HepG2 (cell line): ENCODE results near the gene CHMP5. TPM values are rescaled to one million over a fixed set of nuclear protein-coding genes. Genes with fewer than 3 reads are reported as not detected.

Experiments
- CCAR2 ChIP-seq: fragments of 200-400 bp; formaldehyde crosslinking; optimal IDR thresholded peaks from 2 replicates; pipeline ENCODE3; 2018; ENCODE audit warnings: low read depth, mild to moderate bottlenecking, low read length, moderate library complexity
- HDAC2 ChIP-seq: sonication (generic); formaldehyde crosslinking; IDR thresholded peaks from 2 replicates; pipeline ENCODE4 v1.4.0; 2020; ENCODE audit warnings: missing genetic modification reagents
- JARID2 ChIP-seq: sonication (generic); formaldehyde crosslinking; IDR thresholded peaks from 2 replicates; pipeline ENCODE4 v1.8.1; 2023; ENCODE audit warnings: missing genetic modification reagents, inconsistent platforms; ENCODE audit not compliant: insufficient replicate concordance
- MEF2D ChIP-seq: sonication (generic); formaldehyde crosslinking; IDR thresholded peaks from 2 replicates; pipeline ENCODE4 v1.5.1; 2020; ENCODE audit warnings: mild to moderate bottlenecking, missing genetic modification reagents
- MTF1 ChIP-seq: sonication (generic); formaldehyde crosslinking; IDR thresholded peaks from 2 replicates; pipeline ENCODE4 v1.5.0; 2020; ENCODE audit warnings: missing genetic modification reagents
- MYC ChIP-seq: sonication (generic); formaldehyde crosslinking; IDR thresholded peaks from 2 replicates; pipeline ENCODE4 v1.9.0; 2021; ENCODE audit warnings: missing genetic modification reagents, borderline replicate concordance
- NR2F6 ChIP-seq, 2 experiments: IDR thresholded peaks; 2 replicates each; pipeline ENCODE4 v1.6.1; 2016; ENCODE audit warnings: antibody characterized with exemption in 1 of 2, mild to moderate bottlenecking in 1 of 2
- RARA ChIP-seq: IDR thresholded peaks from 2 replicates; pipeline ENCODE4 v1.6.1; 2016; ENCODE audit warnings: missing genetic modification reagents, missing compliant biosample characterization
- ZKSCAN8 ChIP-seq: IDR thresholded peaks from 2 replicates; pipeline ENCODE4 v1.6.1; 2016; ENCODE audit warnings: borderline replicate concordance, missing genetic modification reagents, missing compliant biosample characterization
- ZNF331 ChIP-seq: sonication (generic); formaldehyde crosslinking; IDR thresholded peaks from 2 replicates; pipeline ENCODE4 v1.4.0; 2020; ENCODE audit warnings: missing genetic modification reagents
- ZNF432 ChIP-seq: sonication (generic); formaldehyde crosslinking; IDR thresholded peaks from 2 replicates; pipeline ENCODE4 v1.5.0; 2020; ENCODE audit warnings: missing genetic modification reagents, mild to moderate bottlenecking, borderline replicate concordance
- ZNF501 ChIP-seq: sonication (generic); formaldehyde crosslinking; IDR thresholded peaks from 2 replicates; pipeline ENCODE4 v1.5.1; 2020; ENCODE audit warnings: mild to moderate bottlenecking, moderate library complexity, missing genetic modification reagents
- ZNF547 ChIP-seq: sonication (generic); formaldehyde crosslinking; IDR thresholded peaks from 2 replicates; pipeline ENCODE4 v1.5.1; 2020; ENCODE audit warnings: mild to moderate bottlenecking, missing genetic modification reagents
- ZNF564 ChIP-seq: sonication (generic); formaldehyde crosslinking; IDR thresholded peaks from 2 replicates; pipeline ENCODE4 v1.8.1; 2023; ENCODE audit warnings: mild to moderate bottlenecking, missing genetic modification reagents
- ZNF83 ChIP-seq: sonication (generic); formaldehyde crosslinking; IDR thresholded peaks from 2 replicates; pipeline ENCODE4 v1.4.0; 2020; ENCODE audit warnings: missing genetic modification reagents, mild to moderate bottlenecking, borderline replicate concordance
- ZSCAN29 ChIP-seq: sonication (generic); formaldehyde crosslinking; conservative IDR thresholded peaks from 2 replicates; pipeline ENCODE4 v1.4.0; 2020; ENCODE audit warnings: mild to moderate bottlenecking, missing genetic modification reagents
- polyA plus RNA-seq, 8 experiments: library from polyadenylated mRNA; depleted of rRNA in 3 of 8; stranded (reverse) in 7 of 8; unstranded in 1 of 8; fragments of >200 nt; fragmentation: Illumina TruSeq in 4 of 8; extraction: Trizol in 4 of 8; gene quantifications; 2 replicates each; pipeline versions ENCODE4 v1.2.1 to v1.2.3, GENCODE V29; 2011 to 2016; ENCODE audit warnings: low read depth in 4 of 8, missing spikeins in 1 of 8, mixed read lengths in 1 of 8; ENCODE audit not compliant: insufficient read depth in 1 of 8
- total RNA-seq, 5 experiments: library from RNA; depleted of rRNA; stranded (reverse); fragments of >200 nt; fragmentation: Illumina TruSeq; extraction: Trizol; gene quantifications; 2 replicates each; pipeline ENCODE4 v1.2.3, GENCODE V29; 2016; ENCODE audit warnings: low read depth in 1 of 5
- TF ChIP-seq, protein P1 (sequence below): sonication (generic); formaldehyde crosslinking; IDR thresholded peaks from 2 replicates; pipeline ENCODE4 v1.5.1; 2020; ENCODE audit warnings: mild to moderate bottlenecking, missing genetic modification reagents, borderline replicate concordance
- TF ChIP-seq, protein P2 (sequence below): sonication (generic); formaldehyde crosslinking; IDR thresholded peaks from 2 replicates; pipeline ENCODE4 v1.5.0; 2020; ENCODE audit warnings: missing genetic modification reagents
- TF ChIP-seq, protein P3 (sequence below): IDR thresholded peaks from 2 replicates; pipeline ENCODE4 v1.6.1; 2016
- TF ChIP-seq, protein P4 (sequence below): sonication (generic); formaldehyde crosslinking; IDR thresholded peaks from 2 replicates; pipeline ENCODE4 v1.5.0; 2020; ENCODE audit warnings: missing genetic modification reagents
- TF ChIP-seq, protein P5 (sequence below): sonication (generic); formaldehyde crosslinking; IDR thresholded peaks from 2 replicates; pipeline ENCODE4 v1.5.0; 2020; ENCODE audit warnings: mild to moderate bottlenecking, missing genetic modification reagents

The CHMP5 gene
- total and polyA plus RNA-seq, 2 of the 13 experiments (the other 11 are each of a cell fraction or from before 2014, with no cell fraction given), result 46.0 to 57.3 TPM

DNA sequence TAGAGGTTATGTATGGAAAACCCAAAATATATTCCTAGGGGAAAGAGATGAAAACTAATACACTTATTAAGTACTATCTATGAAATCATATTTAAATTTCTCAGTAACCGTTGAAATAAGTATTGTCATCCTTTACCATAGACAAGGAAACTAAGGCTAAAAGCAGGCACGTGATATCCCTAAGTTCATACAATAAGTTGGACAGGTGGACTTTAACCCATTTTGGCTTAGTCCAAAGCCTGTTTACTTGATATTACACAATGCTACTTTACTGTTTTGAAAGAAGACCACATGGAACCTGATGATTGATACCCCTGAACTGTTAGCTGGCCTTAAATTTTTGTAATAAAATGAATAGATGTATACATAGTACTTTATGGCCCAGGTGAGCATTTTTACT lies 28.9 kb downstream of the CHMP5 start (continued):
- TF ChIP-seq, protein P1, sequence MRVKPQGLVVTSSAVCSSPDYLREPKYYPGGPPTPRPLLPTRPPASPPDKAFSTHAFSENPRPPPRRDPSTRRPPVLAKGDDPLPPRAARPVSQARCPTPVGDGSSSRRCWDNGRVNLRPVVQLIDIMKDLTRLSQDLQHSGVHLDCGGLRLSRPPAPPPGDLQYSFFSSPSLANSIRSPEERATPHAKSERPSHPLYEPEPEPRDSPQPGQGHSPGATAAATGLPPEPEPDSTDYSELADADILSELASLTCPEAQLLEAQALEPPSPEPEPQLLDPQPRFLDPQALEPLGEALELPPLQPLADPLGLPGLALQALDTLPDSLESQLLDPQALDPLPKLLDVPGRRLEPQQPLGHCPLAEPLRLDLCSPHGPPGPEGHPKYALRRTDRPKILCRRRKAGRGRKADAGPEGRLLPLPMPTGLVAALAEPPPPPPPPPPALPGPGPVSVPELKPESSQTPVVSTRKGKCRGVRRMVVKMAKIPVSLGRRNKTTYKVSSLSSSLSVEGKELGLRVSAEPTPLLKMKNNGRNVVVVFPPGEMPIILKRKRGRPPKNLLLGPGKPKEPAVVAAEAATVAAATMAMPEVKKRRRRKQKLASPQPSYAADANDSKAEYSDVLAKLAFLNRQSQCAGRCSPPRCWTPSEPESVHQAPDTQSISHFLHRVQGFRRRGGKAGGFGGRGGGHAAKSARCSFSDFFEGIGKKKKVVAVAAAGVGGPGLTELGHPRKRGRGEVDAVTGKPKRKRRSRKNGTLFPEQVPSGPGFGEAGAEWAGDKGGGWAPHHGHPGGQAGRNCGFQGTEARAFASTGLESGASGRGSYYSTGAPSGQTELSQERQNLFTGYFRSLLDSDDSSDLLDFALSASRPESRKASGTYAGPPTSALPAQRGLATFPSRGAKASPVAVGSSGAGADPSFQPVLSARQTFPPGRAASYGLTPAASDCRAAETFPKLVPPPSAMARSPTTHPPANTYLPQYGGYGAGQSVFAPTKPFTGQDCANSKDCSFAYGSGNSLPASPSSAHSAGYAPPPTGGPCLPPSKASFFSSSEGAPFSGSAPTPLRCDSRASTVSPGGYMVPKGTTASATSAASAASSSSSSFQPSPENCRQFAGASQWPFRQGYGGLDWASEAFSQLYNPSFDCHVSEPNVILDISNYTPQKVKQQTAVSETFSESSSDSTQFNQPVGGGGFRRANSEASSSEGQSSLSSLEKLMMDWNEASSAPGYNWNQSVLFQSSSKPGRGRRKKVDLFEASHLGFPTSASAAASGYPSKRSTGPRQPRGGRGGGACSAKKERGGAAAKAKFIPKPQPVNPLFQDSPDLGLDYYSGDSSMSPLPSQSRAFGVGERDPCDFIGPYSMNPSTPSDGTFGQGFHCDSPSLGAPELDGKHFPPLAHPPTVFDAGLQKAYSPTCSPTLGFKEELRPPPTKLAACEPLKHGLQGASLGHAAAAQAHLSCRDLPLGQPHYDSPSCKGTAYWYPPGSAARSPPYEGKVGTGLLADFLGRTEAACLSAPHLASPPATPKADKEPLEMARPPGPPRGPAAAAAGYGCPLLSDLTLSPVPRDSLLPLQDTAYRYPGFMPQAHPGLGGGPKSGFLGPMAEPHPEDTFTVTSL (CRISPR knock-in tag), result peak; percentile 43; the same call in 1 of the 2 replicates
- TF ChIP-seq, protein P2, sequence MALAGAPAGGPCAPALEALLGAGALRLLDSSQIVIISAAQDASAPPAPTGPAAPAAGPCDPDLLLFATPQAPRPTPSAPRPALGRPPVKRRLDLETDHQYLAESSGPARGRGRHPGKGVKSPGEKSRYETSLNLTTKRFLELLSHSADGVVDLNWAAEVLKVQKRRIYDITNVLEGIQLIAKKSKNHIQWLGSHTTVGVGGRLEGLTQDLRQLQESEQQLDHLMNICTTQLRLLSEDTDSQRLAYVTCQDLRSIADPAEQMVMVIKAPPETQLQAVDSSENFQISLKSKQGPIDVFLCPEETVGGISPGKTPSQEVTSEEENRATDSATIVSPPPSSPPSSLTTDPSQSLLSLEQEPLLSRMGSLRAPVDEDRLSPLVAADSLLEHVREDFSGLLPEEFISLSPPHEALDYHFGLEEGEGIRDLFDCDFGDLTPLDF (CRISPR knock-in tag), result no peak
- TF ChIP-seq MYC (CRISPR knock-in tag) (no peak), ZNF547 (CRISPR knock-in tag) (no peak), JARID2 (CRISPR knock-in tag) (no peak), ZNF564 (CRISPR knock-in tag) (no peak), MEF2D (no peak), MTF1 (no peak), ZNF432 (CRISPR knock-in tag) (no peak), CCAR2 (no peak), ZSCAN29 (0 out of 2 replicates have a peak, but pooled peaks have one; percentile 37), ZKSCAN8 (CRISPR knock-in tag) (peak; percentile 41; the same call in 1 of the 2 replicates), RARA (CRISPR knock-in tag) (peak; percentile 48; the same call in 1 of the 2 replicates), ZNF83 (no peak), HDAC2 (peak; percentile 74), ZNF501 (no peak), NR2F6 (IDR thresholded peaks at IDR 0.05) (no peak; the same call in 1 of the 2 replicates), NR2F6 (CRISPR knock-in tag; IDR thresholded peaks at IDR 0.05) (no peak), ZNF331 (0 out of 2 replicates have a peak, but pooled peaks have one; percentile 18)
- TF ChIP-seq, protein P3, sequence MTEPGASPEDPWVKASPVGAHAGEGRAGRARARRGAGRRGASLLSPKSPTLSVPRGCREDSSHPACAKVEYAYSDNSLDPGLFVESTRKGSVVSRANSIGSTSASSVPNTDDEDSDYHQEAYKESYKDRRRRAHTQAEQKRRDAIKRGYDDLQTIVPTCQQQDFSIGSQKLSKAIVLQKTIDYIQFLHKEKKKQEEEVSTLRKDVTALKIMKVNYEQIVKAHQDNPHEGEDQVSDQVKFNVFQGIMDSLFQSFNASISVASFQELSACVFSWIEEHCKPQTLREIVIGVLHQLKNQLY (CRISPR knock-in tag), result peak; percentile 82
- TF ChIP-seq, protein P4, sequence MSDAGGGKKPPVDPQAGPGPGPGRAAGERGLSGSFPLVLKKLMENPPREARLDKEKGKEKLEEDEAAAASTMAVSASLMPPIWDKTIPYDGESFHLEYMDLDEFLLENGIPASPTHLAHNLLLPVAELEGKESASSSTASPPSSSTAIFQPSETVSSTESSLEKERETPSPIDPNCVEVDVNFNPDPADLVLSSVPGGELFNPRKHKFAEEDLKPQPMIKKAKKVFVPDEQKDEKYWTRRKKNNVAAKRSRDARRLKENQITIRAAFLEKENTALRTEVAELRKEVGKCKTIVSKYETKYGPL (CRISPR knock-in tag), result no peak
- TF ChIP-seq, protein P5, sequence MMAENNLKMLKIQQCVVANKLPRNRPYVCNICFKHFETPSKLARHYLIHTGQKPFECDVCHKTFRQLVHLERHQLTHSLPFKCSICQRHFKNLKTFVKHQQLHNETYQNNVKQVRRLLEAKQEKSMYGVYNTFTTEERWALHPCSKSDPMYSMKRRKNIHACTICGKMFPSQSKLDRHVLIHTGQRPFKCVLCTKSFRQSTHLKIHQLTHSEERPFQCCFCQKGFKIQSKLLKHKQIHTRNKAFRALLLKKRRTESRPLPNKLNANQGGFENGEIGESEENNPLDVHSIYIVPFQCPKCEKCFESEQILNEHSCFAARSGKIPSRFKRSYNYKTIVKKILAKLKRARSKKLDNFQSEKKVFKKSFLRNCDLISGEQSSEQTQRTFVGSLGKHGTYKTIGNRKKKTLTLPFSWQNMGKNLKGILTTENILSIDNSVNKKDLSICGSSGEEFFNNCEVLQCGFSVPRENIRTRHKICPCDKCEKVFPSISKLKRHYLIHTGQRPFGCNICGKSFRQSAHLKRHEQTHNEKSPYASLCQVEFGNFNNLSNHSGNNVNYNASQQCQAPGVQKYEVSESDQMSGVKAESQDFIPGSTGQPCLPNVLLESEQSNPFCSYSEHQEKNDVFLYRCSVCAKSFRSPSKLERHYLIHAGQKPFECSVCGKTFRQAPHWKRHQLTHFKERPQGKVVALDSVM, result no peak
